ENCODE data around the gene CDKN2AIP. TPM values are rescaled to one million over a fixed set of nuclear protein-coding genes. Genes with fewer than 3 reads are reported as not detected.

CDKN2AIP gene
- total RNA-seq, 4 donors from 2014 or later = 14.0 to 25.6 (median 17.2) TPM

- DNase-seq (ENCODE audit: low spot score in 2 of 2) = peak in 1 of 2 donors; percentile 74
Observed at GRCh38 chr4:183398298-183399125, 45.9 kb upstream of the CDKN2AIP start.

GRCh38 chr4:183399126-183399522 is 45.3 kb upstream of the CDKN2AIP start:
- Histone ChIP-seq H3K4me3 (peak overlapping the region; percentile 61), H3K27me3 (no peaks in the 10 kb centered on the region), H3K4me1 (peaks cover 13% of the 10 kb centered on the region), H3K9me3 (no peaks in the 10 kb centered on the region), H3K36me3 (no peaks in the 10 kb centered on the region), H3K27ac (no peak overlapping the region)
- no peak for DNase-seq (ENCODE audit: low spot score in 2 of 2)
- WGBS = 82% methylated on average over 15 of the region's 15 CpGs
- no peak for TF ChIP-seq POLR2AphosphoS5 (IDR thresholded peaks at IDR 0.05)
- TF ChIP-seq POLR2A (IDR thresholded peaks at IDR 0.05) = no peak
- no peak for TF ChIP-seq EP300 (IDR thresholded peaks at IDR 0.05)
- TF ChIP-seq, protein P1, sequence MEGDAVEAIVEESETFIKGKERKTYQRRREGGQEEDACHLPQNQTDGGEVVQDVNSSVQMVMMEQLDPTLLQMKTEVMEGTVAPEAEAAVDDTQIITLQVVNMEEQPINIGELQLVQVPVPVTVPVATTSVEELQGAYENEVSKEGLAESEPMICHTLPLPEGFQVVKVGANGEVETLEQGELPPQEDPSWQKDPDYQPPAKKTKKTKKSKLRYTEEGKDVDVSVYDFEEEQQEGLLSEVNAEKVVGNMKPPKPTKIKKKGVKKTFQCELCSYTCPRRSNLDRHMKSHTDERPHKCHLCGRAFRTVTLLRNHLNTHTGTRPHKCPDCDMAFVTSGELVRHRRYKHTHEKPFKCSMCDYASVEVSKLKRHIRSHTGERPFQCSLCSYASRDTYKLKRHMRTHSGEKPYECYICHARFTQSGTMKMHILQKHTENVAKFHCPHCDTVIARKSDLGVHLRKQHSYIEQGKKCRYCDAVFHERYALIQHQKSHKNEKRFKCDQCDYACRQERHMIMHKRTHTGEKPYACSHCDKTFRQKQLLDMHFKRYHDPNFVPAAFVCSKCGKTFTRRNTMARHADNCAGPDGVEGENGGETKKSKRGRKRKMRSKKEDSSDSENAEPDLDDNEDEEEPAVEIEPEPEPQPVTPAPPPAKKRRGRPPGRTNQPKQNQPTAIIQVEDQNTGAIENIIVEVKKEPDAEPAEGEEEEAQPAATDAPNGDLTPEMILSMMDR (IDR thresholded peaks at IDR 0.05) = no peak

More at GRCh38 chr4:183398298-183399125, 45.9 kb upstream of the CDKN2AIP start:
- H3K9me3 ChIP-seq = no peaks in the 10 kb centered on the region
- no peaks in the 10 kb centered on the region for H3K36me3 ChIP-seq
- peak overlapping the region; percentile 53 for H3K27ac ChIP-seq
- WGBS = 2% methylated on average over 36 of the region's 61 CpGs
- H3K4me3 ChIP-seq = peak overlapping the region; percentile 61
- no peaks in the 10 kb centered on the region for H3K27me3 ChIP-seq
- TF ChIP-seq POLR2AphosphoS5 (IDR thresholded peaks at IDR 0.05) = no peak
- TF ChIP-seq, protein P1 (IDR thresholded peaks at IDR 0.05) = peak in 1 of 2 donors; percentile 63
- peaks cover 13% of the 10 kb centered on the region for H3K4me1 ChIP-seq

DNA sequence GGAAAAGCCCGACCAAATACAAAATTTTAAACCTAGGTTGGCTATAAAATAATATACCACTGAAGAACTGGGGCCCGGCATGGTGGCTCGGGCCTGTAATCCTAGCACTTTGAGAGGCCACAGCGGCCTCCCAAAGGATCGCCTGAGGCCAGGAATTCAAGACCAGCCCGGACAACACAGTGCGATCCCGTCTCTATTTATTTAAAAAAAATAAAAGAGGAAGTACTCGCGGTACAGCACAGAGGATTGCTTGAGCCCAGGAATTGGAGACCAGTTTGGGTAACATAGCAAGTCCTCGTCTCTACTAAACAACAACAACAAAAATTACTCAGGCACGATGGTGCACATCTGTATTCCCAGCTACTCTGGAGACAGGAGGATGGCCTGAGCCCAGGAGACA is 44.8 kb upstream of the CDKN2AIP start:
- WGBS = 72% methylated on average over 12 of the region's 12 CpGs
- no peak overlapping the region for H3K27ac ChIP-seq
- no peaks in the 10 kb centered on the region for H3K36me3 ChIP-seq
- TF ChIP-seq EP300 (IDR thresholded peaks at IDR 0.05) (no peak), POLR2AphosphoS5 (IDR thresholded peaks at IDR 0.05) (no peak), POLR2A (IDR thresholded peaks at IDR 0.05) (no peak)
- TF ChIP-seq, protein P1 (IDR thresholded peaks at IDR 0.05) = no peak
- DNase-seq (ENCODE audit: low spot score in 2 of 2) = no peak
- H3K27me3 ChIP-seq = no peaks in the 10 kb centered on the region
- H3K4me1 ChIP-seq = peaks cover 13% of the 10 kb centered on the region
- no peaks in the 10 kb centered on the region for H3K9me3 ChIP-seq
- no peak overlapping the region for H3K4me3 ChIP-seq

- Histone ChIP-seq H3K27ac (no peak overlapping the region), H3K36me3 (no peaks in the 10 kb centered on the region), H3K4me3 (no peak overlapping the region), H3K4me1 (peaks cover 13% of the 10 kb centered on the region), H3K27me3 (no peaks in the 10 kb centered on the region), H3K9me3 (no peaks in the 10 kb centered on the region)
- no peak for DNase-seq (ENCODE audit: low spot score in 2 of 2)
- 76% methylated on average over 5 of the region's 5 CpGs for WGBS
- no peak for TF ChIP-seq EP300 (IDR thresholded peaks at IDR 0.05)
- TF ChIP-seq, protein P1 (IDR thresholded peaks at IDR 0.05) = no peak
- TF ChIP-seq POLR2A (IDR thresholded peaks at IDR 0.05) = no peak
- no peak for TF ChIP-seq POLR2AphosphoS5 (IDR thresholded peaks at IDR 0.05)
Observed at GRCh38 chr4:183400035-183400434, 44.4 kb upstream of the CDKN2AIP start.

- Histone ChIP-seq H3K4me3 (no peak overlapping the region), H3K36me3 (no peaks in the 10 kb centered on the region), H3K27me3 (no peaks in the 10 kb centered on the region), H3K27ac (no peak overlapping the region), H3K4me1 (peaks cover 13% of the 10 kb centered on the region), H3K9me3 (no peaks in the 10 kb centered on the region)
- WGBS = 79% methylated on average over 4 of the region's 4 CpGs
- DNase-seq (ENCODE audit: low spot score in 2 of 2) = no peak
- TF ChIP-seq, protein P1 (IDR thresholded peaks at IDR 0.05) = no peak
- TF ChIP-seq POLR2AphosphoS5 (IDR thresholded peaks at IDR 0.05) (no peak), POLR2A (IDR thresholded peaks at IDR 0.05) (no peak), EP300 (IDR thresholded peaks at IDR 0.05) (no peak)
Observed at GRCh38 chr4:183401473-183401872, 43.0 kb upstream of the CDKN2AIP start.
